ENCODE results near the gene B4GALT2. TPM values are rescaled to one million over a fixed set of nuclear protein-coding genes. Genes with fewer than 3 reads are reported as not detected.

The B4GALT2 gene
- total RNA-seq, 4 donors from 2014 or later: 45.3 to 94.5 (median 77.5) TPM

GRCh38 chr1:43982808-43983207 lies 3.8 kb downstream of the B4GALT2 start:
- peaks cover 0 to 45% (median 25%) of the 10 kb centered on the region in 4 donors for H3K36me3 ChIP-seq
- intact Hi-C loops (cut with DNase I): no loop called here
- H3K9me3 ChIP-seq: no peaks in the 10 kb centered on the region
- no peak overlapping the region for H3K27ac ChIP-seq (replicated peaks in 1 of 4)
- WGBS: 82% methylated on average over 15 of the region's 15 CpGs
- H3K4me1 ChIP-seq: peaks cover 19 to 36% (median 26%) of the 10 kb centered on the region in 4 donors
- H3K4me3 ChIP-seq: no peak overlapping the region
- TF ChIP-seq POLR2AphosphoS5 (IDR thresholded peaks at IDR 0.05) (no peak), EP300 (IDR thresholded peaks at IDR 0.05) (no peak), POLR2A (IDR thresholded peaks at IDR 0.05; ENCODE audit: low read depth) (no peak)
- TF ChIP-seq, protein P1, sequence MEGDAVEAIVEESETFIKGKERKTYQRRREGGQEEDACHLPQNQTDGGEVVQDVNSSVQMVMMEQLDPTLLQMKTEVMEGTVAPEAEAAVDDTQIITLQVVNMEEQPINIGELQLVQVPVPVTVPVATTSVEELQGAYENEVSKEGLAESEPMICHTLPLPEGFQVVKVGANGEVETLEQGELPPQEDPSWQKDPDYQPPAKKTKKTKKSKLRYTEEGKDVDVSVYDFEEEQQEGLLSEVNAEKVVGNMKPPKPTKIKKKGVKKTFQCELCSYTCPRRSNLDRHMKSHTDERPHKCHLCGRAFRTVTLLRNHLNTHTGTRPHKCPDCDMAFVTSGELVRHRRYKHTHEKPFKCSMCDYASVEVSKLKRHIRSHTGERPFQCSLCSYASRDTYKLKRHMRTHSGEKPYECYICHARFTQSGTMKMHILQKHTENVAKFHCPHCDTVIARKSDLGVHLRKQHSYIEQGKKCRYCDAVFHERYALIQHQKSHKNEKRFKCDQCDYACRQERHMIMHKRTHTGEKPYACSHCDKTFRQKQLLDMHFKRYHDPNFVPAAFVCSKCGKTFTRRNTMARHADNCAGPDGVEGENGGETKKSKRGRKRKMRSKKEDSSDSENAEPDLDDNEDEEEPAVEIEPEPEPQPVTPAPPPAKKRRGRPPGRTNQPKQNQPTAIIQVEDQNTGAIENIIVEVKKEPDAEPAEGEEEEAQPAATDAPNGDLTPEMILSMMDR (IDR thresholded peaks at IDR 0.05): no peak
- no peak for DNase-seq (ENCODE audit: extremely low spot score)
- no peaks in the 10 kb centered on the region for H3K27me3 ChIP-seq

- no peak overlapping the region for H3K27ac ChIP-seq (replicated peaks in 1 of 4)
- 78% methylated on average over 12 of the region's 12 CpGs for WGBS
- TF ChIP-seq, protein P1 (IDR thresholded peaks at IDR 0.05): no peak
- TF ChIP-seq POLR2A (IDR thresholded peaks at IDR 0.05; ENCODE audit: low read depth): no peak
- H3K27me3 ChIP-seq: no peaks in the 10 kb centered on the region
- no peak for DNase-seq (ENCODE audit: extremely low spot score)
- peaks cover 14 to 31% (median 20%) of the 10 kb centered on the region in 4 donors for H3K4me1 ChIP-seq
- H3K9me3 ChIP-seq: no peaks in the 10 kb centered on the region
- no peak overlapping the region for H3K4me3 ChIP-seq
- intact Hi-C loops (cut with DNase I): no loop called here
- H3K36me3 ChIP-seq: peaks cover 0 to 40% (median 21%) of the 10 kb centered on the region in 4 donors
Measured at GRCh38 chr1:43983253-43983899, 4.4 kb downstream of the B4GALT2 start.

DNA sequence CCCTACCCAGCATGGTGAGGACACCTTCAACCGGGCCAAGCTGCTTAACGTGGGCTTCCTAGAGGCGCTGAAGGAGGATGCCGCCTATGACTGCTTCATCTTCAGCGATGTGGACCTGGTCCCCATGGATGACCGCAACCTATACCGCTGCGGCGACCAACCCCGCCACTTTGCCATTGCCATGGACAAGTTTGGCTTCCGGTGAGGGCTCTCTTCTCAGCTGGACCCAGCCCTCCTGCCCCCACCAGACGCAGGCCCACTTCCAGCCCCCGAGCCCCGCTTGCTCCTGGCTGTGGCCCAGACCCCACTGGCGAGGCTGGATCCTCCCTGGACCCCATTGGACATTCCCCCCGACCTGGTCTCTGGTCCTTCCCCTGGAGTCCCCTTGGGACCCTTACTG lies 5.8 kb downstream of the B4GALT2 start:
- H3K4me3 ChIP-seq: no peak overlapping the region
- no peak for DNase-seq (ENCODE audit: extremely low spot score)
- H3K9me3 ChIP-seq: no peaks in the 10 kb centered on the region
- WGBS: 91% methylated on average over 7 of the region's 16 CpGs
- H3K27me3 ChIP-seq: no peaks in the 10 kb centered on the region
- H3K36me3 ChIP-seq: peaks cover 0 to 39% (median 21%) of the 10 kb centered on the region in 4 donors
- peaks cover 7 to 19% (median 11%) of the 10 kb centered on the region in 4 donors for H3K4me1 ChIP-seq
- TF ChIP-seq EP300 (IDR thresholded peaks at IDR 0.05) (no peak), POLR2AphosphoS5 (IDR thresholded peaks at IDR 0.05) (no peak), POLR2A (IDR thresholded peaks at IDR 0.05; ENCODE audit: low read depth) (no peak)
- TF ChIP-seq, protein P1 (IDR thresholded peaks at IDR 0.05): no peak
- no peak overlapping the region for H3K27ac ChIP-seq (replicated peaks in 1 of 4)
- intact Hi-C loops (cut with DNase I): no loop called here

GRCh38 chr1:43985984-43986595 lies 7.1 kb downstream of the B4GALT2 start:
- H3K36me3 ChIP-seq: peaks cover 0 to 38% (median 21%) of the 10 kb centered on the region in 4 donors
- H3K9me3 ChIP-seq: no peaks in the 10 kb centered on the region
- WGBS: 88% methylated on average over 4 of the region's 4 CpGs

DNA sequence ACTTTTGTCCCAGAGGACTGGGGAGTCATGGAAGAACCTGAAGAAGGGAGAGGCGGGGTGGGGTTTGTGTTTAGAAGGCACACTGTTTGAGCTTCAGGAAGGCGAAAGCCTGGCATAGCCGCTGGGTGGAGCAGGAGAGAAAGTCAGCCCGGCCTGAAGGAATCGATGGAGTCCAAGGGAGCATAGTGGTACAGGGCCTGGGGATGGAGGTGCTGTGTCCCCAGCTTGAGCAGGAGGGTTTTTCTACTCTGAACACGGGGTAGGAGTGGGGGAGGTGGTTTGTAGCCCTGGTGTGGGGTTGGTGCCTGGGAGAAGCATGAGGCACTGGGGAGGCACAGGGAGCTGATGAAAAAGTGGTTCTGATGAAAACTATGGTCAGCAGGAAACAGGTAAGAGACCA lies 7.7 kb downstream of the B4GALT2 start:
- WGBS: 79% methylated on average over 6 of the region's 6 CpGs
- intact Hi-C loops (cut with DNase I): no loop called here
- H3K27me3 ChIP-seq: no peaks in the 10 kb centered on the region
- no peak overlapping the region for H3K27ac ChIP-seq (replicated peaks in 1 of 4)
- TF ChIP-seq EP300 (IDR thresholded peaks at IDR 0.05): no peak
- TF ChIP-seq POLR2AphosphoS5 (IDR thresholded peaks at IDR 0.05): no peak
- TF ChIP-seq POLR2A (IDR thresholded peaks at IDR 0.05; ENCODE audit: low read depth): no peak
- TF ChIP-seq, protein P1 (IDR thresholded peaks at IDR 0.05): no peak
- H3K9me3 ChIP-seq: no peaks in the 10 kb centered on the region
- H3K36me3 ChIP-seq: peaks cover 0 to 31% (median 21%) of the 10 kb centered on the region in 4 donors
- H3K4me3 ChIP-seq: no peak overlapping the region
- DNase-seq (ENCODE audit: extremely low spot score): no peak
- H3K4me1 ChIP-seq: peaks cover 10 to 19% (median 12%) of the 10 kb centered on the region in 4 donors

More at GRCh38 chr1:43985984-43986595, 7.1 kb downstream of the B4GALT2 start:
- no peaks in the 10 kb centered on the region for H3K27me3 ChIP-seq
- intact Hi-C loops (cut with DNase I): no loop called here
- H3K4me1 ChIP-seq: peaks cover 7 to 16% (median 9%) of the 10 kb centered on the region in 4 donors
- no peak overlapping the region for H3K4me3 ChIP-seq
- DNase-seq (ENCODE audit: extremely low spot score): no peak
- no peak overlapping the region for H3K27ac ChIP-seq (replicated peaks in 1 of 4)
- no peak for TF ChIP-seq EP300 (IDR thresholded peaks at IDR 0.05)
